ENCODE data around the gene HAUS3. TPM values are rescaled to one million over a fixed set of nuclear protein-coding genes. Genes with fewer than 3 reads are reported as not detected.

The HAUS3 gene
- total and polyA plus RNA-seq, 3 donors from 2014 or later = 13.8 to 44.0 (median 40.1) TPM

DNA sequence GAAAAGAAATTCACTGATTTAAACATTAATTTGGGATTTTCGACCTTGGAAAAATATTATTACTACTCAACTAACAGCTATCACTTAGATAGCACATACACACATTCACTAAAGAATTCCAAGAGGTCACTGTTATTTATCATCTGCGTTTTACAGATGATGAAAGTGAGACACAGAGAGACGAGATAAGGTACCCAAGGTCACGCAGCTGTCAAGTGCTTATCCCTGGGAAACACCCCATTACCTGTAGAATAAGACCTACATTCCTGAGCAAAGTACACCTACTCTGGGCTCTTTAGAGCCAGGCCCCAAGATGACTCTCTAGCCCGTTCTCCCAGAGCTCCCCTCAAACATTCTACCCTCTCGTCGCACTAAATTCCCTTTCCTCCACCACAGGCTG, 48.6 kb downstream of the HAUS3 start:
- no peak overlapping the region for H3K4me3 ChIP-seq
- H3K4me1 ChIP-seq = no peaks in the 10 kb centered on the region
- no peak for TF ChIP-seq POLR2A (IDR thresholded peaks at IDR 0.05)
- TF ChIP-seq, protein P1, sequence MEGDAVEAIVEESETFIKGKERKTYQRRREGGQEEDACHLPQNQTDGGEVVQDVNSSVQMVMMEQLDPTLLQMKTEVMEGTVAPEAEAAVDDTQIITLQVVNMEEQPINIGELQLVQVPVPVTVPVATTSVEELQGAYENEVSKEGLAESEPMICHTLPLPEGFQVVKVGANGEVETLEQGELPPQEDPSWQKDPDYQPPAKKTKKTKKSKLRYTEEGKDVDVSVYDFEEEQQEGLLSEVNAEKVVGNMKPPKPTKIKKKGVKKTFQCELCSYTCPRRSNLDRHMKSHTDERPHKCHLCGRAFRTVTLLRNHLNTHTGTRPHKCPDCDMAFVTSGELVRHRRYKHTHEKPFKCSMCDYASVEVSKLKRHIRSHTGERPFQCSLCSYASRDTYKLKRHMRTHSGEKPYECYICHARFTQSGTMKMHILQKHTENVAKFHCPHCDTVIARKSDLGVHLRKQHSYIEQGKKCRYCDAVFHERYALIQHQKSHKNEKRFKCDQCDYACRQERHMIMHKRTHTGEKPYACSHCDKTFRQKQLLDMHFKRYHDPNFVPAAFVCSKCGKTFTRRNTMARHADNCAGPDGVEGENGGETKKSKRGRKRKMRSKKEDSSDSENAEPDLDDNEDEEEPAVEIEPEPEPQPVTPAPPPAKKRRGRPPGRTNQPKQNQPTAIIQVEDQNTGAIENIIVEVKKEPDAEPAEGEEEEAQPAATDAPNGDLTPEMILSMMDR (IDR thresholded peaks at IDR 0.05) = no peak
- DNase-seq = no peak
- H3K27me3 ChIP-seq = no peaks in the 10 kb centered on the region
- no peaks in the 10 kb centered on the region for H3K36me3 ChIP-seq (ENCODE audit: low read depth, missing control alignments)
- H3K27ac ChIP-seq = no peak overlapping the region
- 56 to 64% methylated on average over 7 of the region's 7 CpGs for WGBS, 2 donors
- intact Hi-C loops (cut with DNase I; ENCODE audit: low total_unique reads) = no loop called here
- H3K9me3 ChIP-seq = no peaks in the 10 kb centered on the region

DNA sequence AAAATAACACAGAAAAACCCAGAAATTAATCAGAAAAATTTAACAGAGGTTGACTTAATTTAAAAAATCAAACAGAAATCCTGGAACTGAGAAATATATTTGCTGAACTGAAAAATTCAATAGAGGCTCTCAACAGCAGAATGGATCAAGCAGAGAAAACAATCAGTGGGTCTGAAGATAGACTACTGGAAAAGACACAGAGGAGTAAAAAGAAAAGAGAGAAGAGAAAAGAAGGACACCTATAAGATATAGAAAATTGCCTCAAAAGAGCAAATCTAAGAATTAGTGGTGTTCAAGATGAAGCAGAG, 55.1 kb downstream of the HAUS3 start:
- intact Hi-C loops (cut with DNase I; ENCODE audit: low total_unique reads) = no loop called here
- Histone ChIP-seq H3K4me3 (no peak overlapping the region), H3K4me1 (no peaks in the 10 kb centered on the region), H3K9me3 (no peaks in the 10 kb centered on the region), H3K36me3 (ENCODE audit: low read depth, missing control alignments) (no peaks in the 10 kb centered on the region), H3K27me3 (no peaks in the 10 kb centered on the region), H3K27ac (no peak overlapping the region)
- no peak for DNase-seq
- no peak for TF ChIP-seq POLR2A (IDR thresholded peaks at IDR 0.05)
- TF ChIP-seq, protein P1 (IDR thresholded peaks at IDR 0.05) = no peak

DNA sequence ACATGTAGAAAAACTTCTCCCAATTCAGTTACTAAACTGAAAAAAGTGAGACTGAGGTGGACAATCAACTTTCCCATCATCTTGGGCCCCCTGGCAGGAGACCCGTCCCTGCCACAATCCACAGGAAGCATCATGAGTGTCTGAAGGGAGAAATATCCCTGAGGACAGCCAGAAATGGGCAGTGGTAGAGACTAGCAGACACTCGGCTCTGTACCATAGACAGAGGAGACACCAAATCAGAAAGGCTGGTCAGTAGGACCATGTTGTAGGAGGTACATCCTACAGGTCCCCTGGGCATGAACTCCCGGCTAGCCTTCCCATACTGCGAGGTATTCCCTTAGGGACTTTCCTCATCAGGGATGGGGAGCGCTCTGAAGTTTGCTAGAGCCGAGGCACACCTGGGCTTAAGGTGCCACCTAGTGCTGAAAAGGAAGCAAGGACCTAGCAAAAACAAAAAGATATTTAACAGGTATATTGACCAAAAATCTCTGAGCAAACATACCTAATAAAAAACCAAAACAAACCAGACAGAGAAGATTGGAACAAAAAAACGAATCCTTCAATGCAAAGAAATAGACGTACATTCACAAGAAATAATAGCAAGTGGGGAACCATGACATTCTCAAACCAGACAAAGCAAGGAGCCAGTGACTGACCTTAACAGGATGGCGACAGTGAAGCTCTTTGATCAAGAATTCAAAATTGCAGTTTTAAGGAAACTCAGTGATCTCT, 55.6 kb downstream of the HAUS3 start:
- intact Hi-C loops (cut with DNase I; ENCODE audit: low total_unique reads) = no loop called here
- Histone ChIP-seq H3K27me3 (no peaks in the 10 kb centered on the region), H3K9me3 (no peaks in the 10 kb centered on the region), H3K4me1 (no peaks in the 10 kb centered on the region), H3K4me3 (no peak overlapping the region), H3K36me3 (ENCODE audit: low read depth, missing control alignments) (no peaks in the 10 kb centered on the region), H3K27ac (no peak overlapping the region)
- 70% methylated on average over 9 of the region's 9 CpGs for WGBS, 2 donors
- no peak for TF ChIP-seq POLR2A (IDR thresholded peaks at IDR 0.05)
- TF ChIP-seq, protein P1 (IDR thresholded peaks at IDR 0.05) = no peak
- DNase-seq = no peak

DNA sequence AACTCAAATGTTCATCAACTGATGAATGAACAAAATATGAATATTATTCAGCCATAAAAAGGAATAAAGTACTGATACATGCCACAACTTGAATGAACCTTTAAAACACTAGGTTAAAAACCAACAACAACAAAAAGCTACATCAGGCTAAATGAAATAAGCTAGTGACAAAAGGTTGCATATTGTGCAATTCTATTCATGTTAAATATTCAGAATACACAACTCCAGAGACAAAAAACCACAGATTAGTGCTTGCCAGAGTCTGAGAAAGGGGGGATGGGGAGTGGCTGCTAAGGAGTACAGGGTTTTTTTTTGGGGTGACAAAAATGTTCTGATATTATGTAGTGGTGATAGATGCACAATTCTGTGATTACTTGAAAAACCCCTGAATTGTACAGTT, 58.5 kb downstream of the HAUS3 start:
- DNase-seq = no peak
- H3K4me3 ChIP-seq = no peak overlapping the region
- H3K27ac ChIP-seq = no peak overlapping the region
- H3K27me3 ChIP-seq = no peaks in the 10 kb centered on the region
- TF ChIP-seq, protein P1 (IDR thresholded peaks at IDR 0.05) = no peak
- TF ChIP-seq POLR2A (IDR thresholded peaks at IDR 0.05) = no peak
- intact Hi-C loops (cut with DNase I; ENCODE audit: low total_unique reads) = no loop called here
- H3K9me3 ChIP-seq = no peaks in the 10 kb centered on the region
- no peaks in the 10 kb centered on the region for H3K36me3 ChIP-seq (ENCODE audit: low read depth, missing control alignments)
- H3K4me1 ChIP-seq = no peaks in the 10 kb centered on the region

DNA sequence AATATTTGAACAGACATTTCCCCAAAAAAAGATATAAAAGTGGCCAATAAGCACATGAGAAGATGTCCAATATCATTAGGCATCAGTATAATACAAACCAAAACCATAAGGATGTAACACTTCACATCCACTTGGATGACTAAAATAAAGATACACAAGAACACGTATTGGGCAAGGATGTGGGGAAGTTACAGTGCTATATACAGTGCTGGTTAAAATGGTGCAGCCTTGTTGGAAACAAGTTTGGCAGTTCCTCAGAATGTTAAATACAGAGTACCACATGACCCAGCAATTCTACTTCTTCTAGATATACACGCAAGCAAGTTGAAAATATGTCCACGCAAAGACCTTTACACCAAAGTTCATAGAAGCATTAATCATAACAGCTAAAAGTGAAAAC, 58.9 kb downstream of the HAUS3 start:
- intact Hi-C loops (cut with DNase I; ENCODE audit: low total_unique reads) = no loop called here
- no peak overlapping the region for H3K27ac ChIP-seq
- H3K27me3 ChIP-seq = no peaks in the 10 kb centered on the region
- TF ChIP-seq POLR2A (IDR thresholded peaks at IDR 0.05) = no peak
- TF ChIP-seq, protein P1 (IDR thresholded peaks at IDR 0.05) = no peak
- H3K4me1 ChIP-seq = no peaks in the 10 kb centered on the region
- H3K36me3 ChIP-seq (ENCODE audit: low read depth, missing control alignments) = no peaks in the 10 kb centered on the region
- DNase-seq = no peak
- 30 to 60% methylated on average over 3 of the region's 3 CpGs for WGBS, 2 donors
- no peak overlapping the region for H3K4me3 ChIP-seq
- H3K9me3 ChIP-seq = no peaks in the 10 kb centered on the region

Measured in testis (tissue), 3 donors.